Upper lobe of right lung (tissue), 1 donor: ENCODE data around the gene TMEM223. TPM values are rescaled to one million over a fixed set of nuclear protein-coding genes. Genes with fewer than 3 reads are reported as not detected.
"Not testable (repeated sequence)": the region's sequence is repeated elsewhere in the genome, so short reads cannot be mapped to it uniquely, and the experiment has no call there.

Experiments
- ATAC-seq: fragments of 200-7000 bp; cut with Tn5 transposase; one replicate; pipeline ENCODE4 v1.9.1; 2020; ENCODE audit warnings: mild to moderate bottlenecking, moderate library complexity
- DNase-seq: peaks from one replicate; pipeline ENCODE4 v3.0.0-alpha.2; 2020
- H3K27ac ChIP-seq: fragments of 200-600 bp; one replicate; pipeline ENCODE4 v1.8.0; 2022
- H3K27me3 ChIP-seq: fragments of 200-600 bp; one replicate; pipeline ENCODE4 v1.8.0; 2022; ENCODE audit warnings: mild to moderate bottlenecking
- H3K36me3 ChIP-seq: fragments of 200-600 bp; one replicate; pipeline ENCODE4 v1.8.0; 2022
- H3K4me1 ChIP-seq: fragments of 200-600 bp; one replicate; pipeline ENCODE4 v1.8.0; 2022
- H3K4me3 ChIP-seq: fragments of 200-600 bp; one replicate; pipeline ENCODE4 v1.8.0; 2022; ENCODE audit warnings: mild to moderate bottlenecking
- H3K9me3 ChIP-seq: fragments of 200-600 bp; one replicate; pipeline ENCODE4 v1.8.0; 2022
- intact Hi-C: fragments of 100-400 bp; cut with DNase I; formaldehyde crosslinking; loops from one replicate; pipeline ENCODE4 v1.11.0; 2022
- long read RNA-seq: library from polyadenylated mRNA; unstranded; transcript quantifications from one replicate; pipeline ENCODE4 v2.0.0, GENCODE V29; 2021
- total RNA-seq: library from RNA; stranded (reverse); fragmentation: NEBNext Ultra II Directional; extraction: Animal tissue kit (Norgen Biotek cat#: 25700); gene quantifications from one replicate; pipeline ENCODE4 v1.2.1, GENCODE V29; 2021
- TF ChIP-seq, protein P1 (sequence below): fragments of 200-600 bp; IDR thresholded peaks from one replicate; pipeline ENCODE4 v1.8.0; 2022; ENCODE audit warnings: antibody characterized with exemption
- donor health status: DM: no; HTN: yes; CAD: no; lungs with severe emphysema.

The TMEM223 gene, protein sequence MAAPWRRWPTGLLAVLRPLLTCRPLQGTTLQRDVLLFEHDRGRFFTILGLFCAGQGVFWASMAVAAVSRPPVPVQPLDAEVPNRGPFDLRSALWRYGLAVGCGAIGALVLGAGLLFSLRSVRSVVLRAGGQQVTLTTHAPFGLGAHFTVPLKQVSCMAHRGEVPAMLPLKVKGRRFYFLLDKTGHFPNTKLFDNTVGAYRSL
- 14.8 TPM for total RNA-seq
- long read RNA-seq, transcript TMEM223-201 (2 exons, 1,288 nt), result major isoform, 14 of 16 reads
- long read RNA-seq, partial matches to known transcripts, result 0 of 16 reads
- long read RNA-seq, other reads (novel, unspliced or antisense), result 1 of 16 reads

DNA sequence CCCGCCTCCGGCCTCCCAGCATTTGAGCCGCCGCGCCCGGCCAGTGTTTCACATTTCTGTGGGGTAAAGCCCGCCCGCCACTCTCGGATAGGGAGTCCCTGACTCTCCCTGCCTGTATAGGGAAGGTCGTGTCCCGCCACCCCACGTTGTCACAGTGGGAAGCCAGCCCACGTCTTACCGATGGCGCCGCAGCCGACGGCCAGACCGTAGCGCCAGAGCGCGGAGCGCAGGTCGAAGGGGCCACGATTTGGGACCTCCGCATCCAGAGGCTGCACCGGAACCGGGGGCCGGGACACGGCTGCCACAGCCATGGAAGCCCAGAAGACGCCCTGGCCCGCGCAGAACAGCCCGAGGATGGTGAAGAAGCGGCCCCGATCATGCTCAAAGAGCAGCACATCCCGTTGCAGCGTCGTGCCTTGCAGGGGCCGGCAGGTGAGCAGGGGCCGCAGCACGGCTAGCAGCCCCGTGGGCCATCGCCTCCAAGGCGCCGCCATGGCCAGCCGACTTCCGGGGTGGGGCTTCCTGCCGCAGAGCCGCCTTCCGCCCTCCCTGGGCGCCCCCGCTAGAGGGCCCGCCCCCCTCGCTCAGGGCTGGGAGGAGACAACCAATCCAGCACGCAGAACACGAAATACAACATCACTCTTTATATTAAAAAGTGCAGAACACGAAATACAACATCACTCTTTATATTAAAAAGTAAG, at the start of gene TMEM223:
Gene TMEM223, minus strand, starts transcription at position 506 of the 701 bp plus-strand sequence. Its CDS starts 12 bp downstream, at position 494.
- intact Hi-C loops, result loop anchor here (10.0 kb wide), 1 partner anchor 63 kb away; no protein-coding TSS in a partner anchor
- no peaks in the 10 kb centered on the region for H3K9me3 ChIP-seq
- peak within 1 kb of the TSS; percentile 92 for H3K27ac ChIP-seq
- peak within 1 kb of the TSS; percentile 97 for H3K4me3 ChIP-seq
- TF ChIP-seq, protein P1, sequence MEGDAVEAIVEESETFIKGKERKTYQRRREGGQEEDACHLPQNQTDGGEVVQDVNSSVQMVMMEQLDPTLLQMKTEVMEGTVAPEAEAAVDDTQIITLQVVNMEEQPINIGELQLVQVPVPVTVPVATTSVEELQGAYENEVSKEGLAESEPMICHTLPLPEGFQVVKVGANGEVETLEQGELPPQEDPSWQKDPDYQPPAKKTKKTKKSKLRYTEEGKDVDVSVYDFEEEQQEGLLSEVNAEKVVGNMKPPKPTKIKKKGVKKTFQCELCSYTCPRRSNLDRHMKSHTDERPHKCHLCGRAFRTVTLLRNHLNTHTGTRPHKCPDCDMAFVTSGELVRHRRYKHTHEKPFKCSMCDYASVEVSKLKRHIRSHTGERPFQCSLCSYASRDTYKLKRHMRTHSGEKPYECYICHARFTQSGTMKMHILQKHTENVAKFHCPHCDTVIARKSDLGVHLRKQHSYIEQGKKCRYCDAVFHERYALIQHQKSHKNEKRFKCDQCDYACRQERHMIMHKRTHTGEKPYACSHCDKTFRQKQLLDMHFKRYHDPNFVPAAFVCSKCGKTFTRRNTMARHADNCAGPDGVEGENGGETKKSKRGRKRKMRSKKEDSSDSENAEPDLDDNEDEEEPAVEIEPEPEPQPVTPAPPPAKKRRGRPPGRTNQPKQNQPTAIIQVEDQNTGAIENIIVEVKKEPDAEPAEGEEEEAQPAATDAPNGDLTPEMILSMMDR, result peak; percentile 17
- peaks cover 66% of the 10 kb centered on the region for H3K36me3 ChIP-seq
- ATAC-seq (peak; percentile 90), DNase-seq (peak; percentile 95)
- H3K27me3 ChIP-seq, result no peaks in the 10 kb centered on the region
- peaks cover 35% of the 10 kb centered on the region for H3K4me1 ChIP-seq

DNA sequence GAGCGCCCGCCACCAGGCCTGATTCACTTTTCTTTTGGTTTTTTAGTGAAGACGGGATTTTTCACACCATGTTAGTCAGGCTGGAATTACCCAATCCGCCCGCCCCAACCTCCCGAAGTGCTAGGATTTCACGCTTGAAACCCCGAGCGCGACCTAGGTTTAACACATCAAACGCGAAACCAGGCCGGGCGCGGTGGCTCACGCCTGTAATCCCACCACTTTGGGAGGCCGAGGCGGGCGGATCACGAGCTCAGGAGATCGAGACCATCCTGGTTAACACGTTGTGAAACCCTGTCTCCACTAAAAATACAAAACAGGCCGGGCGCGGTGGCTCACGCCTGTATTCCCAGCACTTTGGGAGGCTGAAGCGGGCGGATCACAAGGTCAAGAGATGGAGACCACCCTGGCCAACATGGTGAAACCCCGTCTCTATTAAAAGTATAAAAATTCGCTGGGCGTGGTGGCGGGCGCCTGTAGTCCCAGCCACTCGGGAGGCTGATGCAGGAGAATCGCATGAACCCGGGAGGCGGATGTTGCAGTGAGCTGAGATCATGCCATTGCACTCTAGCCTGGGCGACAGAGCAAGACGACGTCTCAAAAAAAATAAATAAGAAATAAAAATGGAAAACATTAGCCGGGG, 49.0 kb upstream of the TMEM223 start:
- peak overlapping the region; percentile 86 for H3K4me3 ChIP-seq
- peaks cover 11% of the 10 kb centered on the region for H3K36me3 ChIP-seq
- DNase-seq (peak; percentile 85), ATAC-seq (peak; percentile 5)
- H3K9me3 ChIP-seq, H3K27me3 ChIP-seq, intact Hi-C loops: not testable (repeated sequence)
- H3K27ac ChIP-seq, result peak overlapping the region; percentile 98
- H3K4me1 ChIP-seq, result peaks cover 20% of the 10 kb centered on the region

DNA sequence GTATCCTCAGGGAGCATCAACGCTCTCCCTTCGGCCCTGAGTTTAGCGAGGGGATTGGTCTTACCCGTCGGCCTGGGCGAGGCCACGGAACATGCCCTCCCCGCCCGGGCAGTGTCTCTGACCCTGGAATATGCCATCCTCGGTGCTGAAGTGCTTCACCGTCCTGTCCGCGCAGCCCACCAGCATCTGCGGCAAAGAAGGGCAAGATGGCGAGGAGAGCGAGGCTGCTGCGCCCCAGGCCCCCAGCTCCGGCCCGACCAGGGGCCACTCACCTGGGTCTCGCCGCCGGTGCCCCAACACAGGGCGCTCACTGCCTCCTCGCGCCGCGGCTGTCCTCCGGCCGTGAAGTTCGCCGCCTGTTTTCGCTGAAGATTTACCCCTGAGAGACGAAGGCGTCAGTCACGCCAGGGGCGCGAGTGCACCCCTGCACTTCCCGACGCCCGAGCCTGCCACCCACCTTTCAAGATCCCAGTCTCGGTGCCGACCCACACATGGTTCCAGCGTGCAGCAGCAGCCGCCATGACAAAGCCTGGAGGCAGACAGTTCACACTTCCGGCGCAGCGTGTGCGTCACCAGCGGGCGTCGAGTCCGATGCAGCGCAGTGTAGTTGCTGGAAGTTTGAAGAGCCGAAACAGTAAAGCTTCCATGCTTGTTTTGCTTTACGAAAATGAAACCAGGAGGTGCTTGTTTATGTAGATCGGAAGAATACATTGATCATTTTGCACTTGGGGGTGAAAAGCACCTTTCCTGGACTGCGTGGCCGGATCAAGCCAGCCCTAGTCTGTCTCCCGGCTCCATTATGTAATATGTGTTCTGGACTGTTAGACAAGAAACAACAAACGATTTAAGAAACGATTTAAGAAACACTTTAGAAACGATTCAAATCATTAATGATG, 47.5 kb upstream of the TMEM223 start, which contains the start of gene WDR74:
Gene WDR74, minus strand, starts transcription at position 541 of the 896 bp plus-strand sequence. Its CDS starts 20 bp downstream, at position 521.
- Histone ChIP-seq H3K9me3 (no peaks in the 10 kb centered on the region), H3K27me3 (no peaks in the 10 kb centered on the region), H3K4me3 (peak within 1 kb of the TSS; percentile 86), H3K36me3 (peaks cover 25% of the 10 kb centered on the region), H3K27ac (peak within 1 kb of the TSS; percentile 98), H3K4me1 (peaks cover 20% of the 10 kb centered on the region)
- TF ChIP-seq, protein P1, result no peak
- intact Hi-C loops, result no loop called here
- DNase-seq (peak; percentile 97), ATAC-seq (peak; percentile 86)

DNA sequence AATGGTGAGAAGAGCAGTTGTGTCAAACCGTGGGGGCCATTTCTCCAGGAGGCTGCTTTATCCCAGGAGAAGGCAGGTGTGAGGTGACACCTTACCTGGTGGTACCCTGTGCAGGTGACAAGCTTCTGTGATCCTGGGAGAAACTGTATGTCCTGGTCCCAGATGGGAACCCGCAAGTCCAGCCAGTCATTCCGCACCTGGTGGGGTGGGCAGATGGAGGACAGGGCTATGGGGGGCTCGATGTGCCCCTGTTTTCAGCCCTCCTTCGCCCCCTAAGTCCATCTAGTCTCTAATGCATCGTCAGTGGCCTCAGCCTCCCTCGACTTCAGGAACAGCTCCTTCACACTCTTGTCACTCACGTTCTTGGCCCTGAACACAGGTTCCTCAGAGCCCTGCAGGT, 43.5 kb upstream of the TMEM223 start:
- no peak overlapping the region for H3K4me3 ChIP-seq
- no peaks in the 10 kb centered on the region for H3K9me3 ChIP-seq
- H3K36me3 ChIP-seq, result peaks cover 35% of the 10 kb centered on the region
- H3K27ac ChIP-seq, result no peak overlapping the region
- intact Hi-C loops, result no loop called here
- ATAC-seq (no peak), DNase-seq (peak; percentile 55)
- TF ChIP-seq, protein P1, result no peak
- H3K27me3 ChIP-seq, result no peaks in the 10 kb centered on the region
- peaks cover 17% of the 10 kb centered on the region for H3K4me1 ChIP-seq

DNA sequence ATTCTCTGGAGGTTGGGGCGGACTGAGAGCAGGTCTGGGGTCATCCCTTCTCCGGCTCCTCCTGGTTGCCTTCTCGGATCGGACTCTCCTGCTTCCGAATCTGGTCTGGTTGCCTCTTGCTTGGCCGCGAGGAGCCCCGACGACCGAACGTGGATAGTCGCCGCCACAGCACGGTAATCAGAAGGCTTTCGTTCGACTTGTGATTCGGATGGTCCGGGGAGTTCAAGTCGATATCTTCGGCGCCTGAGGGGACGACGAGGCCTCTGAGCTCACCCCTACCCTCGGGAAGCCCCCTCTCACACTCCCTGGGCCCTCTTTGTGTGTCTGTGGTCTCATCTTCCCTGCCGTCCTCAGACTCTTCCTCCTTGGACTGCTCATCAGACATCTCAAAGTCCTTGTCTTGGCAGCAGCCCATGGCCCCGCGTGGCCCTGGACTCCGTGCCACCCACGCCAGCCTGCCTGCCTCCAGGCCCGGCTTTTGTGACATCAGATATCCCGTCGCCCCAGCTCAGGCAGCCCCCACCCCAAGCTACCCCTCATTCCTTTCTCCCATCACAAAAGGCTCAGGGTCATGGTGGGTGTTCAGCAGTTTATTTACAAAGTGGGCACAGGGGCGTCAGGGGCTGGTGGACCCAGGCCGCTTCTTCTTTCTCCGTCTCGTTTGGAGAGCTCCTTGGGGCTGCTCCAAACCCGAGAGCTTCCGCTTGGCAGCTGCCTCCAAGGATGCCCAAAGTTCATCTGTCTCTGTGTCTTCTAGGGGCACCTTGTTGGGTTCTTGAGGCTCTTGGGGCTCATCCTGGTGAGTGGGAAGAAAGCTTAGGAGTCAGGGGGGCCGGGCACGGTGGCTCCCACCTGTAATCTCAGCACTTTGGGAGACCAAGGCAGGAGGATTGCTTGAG, 40.8 kb upstream of the TMEM223 start, which contains the start of gene TEX54:
Gene TEX54, minus strand, starts transcription at position 506 of the 899 bp plus-strand sequence.
- intact Hi-C loops, result no loop called here
- Histone ChIP-seq H3K27me3 (no peaks in the 10 kb centered on the region), H3K4me1 (peaks cover 15% of the 10 kb centered on the region), H3K9me3 (no peaks in the 10 kb centered on the region), H3K27ac (peak within 1 kb of the TSS; percentile 96), H3K4me3 (peak within 1 kb of the TSS; percentile 74), H3K36me3 (peaks cover 51% of the 10 kb centered on the region)
- TF ChIP-seq, protein P1, result no peak
- ATAC-seq (peak; percentile 3), DNase-seq (peak; percentile 70)
